Erythroblast (primary cell): ENCODE results near the gene DNAJB13.

Source experiments
- DNase-seq, 2 experiments: peaks; one replicate each; lab custom pipeline; 2025; lab: John Stamatoyannopoulos, UW
- GATA1 ChIP-seq: IDR thresholded peaks from 2 replicates; pipeline ENCODE4 v1.6.1; 2011; ENCODE audit warnings: low read depth, mild to moderate bottlenecking, control low read depth, low read length, moderate library complexity
- POLR2A ChIP-seq: IDR thresholded peaks from 2 replicates; pipeline ENCODE4 v1.6.1; 2011; ENCODE audit warnings: mild to moderate bottlenecking, low read length

DNAJB13 gene

GRCh38 chr11:73940801-73941570, 9.8 kb upstream of the DNAJB13 start:
- TF ChIP-seq GATA1 (no peak), POLR2A (no peak)
- no peak for DNase-seq

- TF ChIP-seq GATA1 (no peak), POLR2A (no peak)
- DNase-seq: no peak
These were observed 8.8 kb upstream of the DNAJB13 start for GRCh38 chr11:73942010-73942409.

GRCh38 chr11:73944085-73944484, 6.7 kb upstream of the DNAJB13 start:
- TF ChIP-seq GATA1 (no peak), POLR2A (no peak)
- no peak for DNase-seq

GRCh38 chr11:73944901-73945300, 5.9 kb upstream of the DNAJB13 start:
- no peak for DNase-seq
- no peak for TF ChIP-seq POLR2A
- no peak for TF ChIP-seq GATA1

- TF ChIP-seq GATA1 (no peak), POLR2A (no peak)
- no peak for DNase-seq
These were observed 5.4 kb upstream of the DNAJB13 start for GRCh38 chr11:73945396-73945795.

GRCh38 chr11:73946798-73947458, 3.9 kb upstream of the DNAJB13 start:
- TF ChIP-seq POLR2A: no peak
- TF ChIP-seq GATA1: no peak
- no peak for DNase-seq

- no peak for DNase-seq
- no peak for TF ChIP-seq POLR2A
- TF ChIP-seq GATA1: no peak
These were observed 1.6 kb upstream of the DNAJB13 start for GRCh38 chr11:73949246-73949645.

- DNase-seq: no peak
- TF ChIP-seq POLR2A (no peak), GATA1 (no peak)
These were observed 914 bp upstream of the DNAJB13 start for GRCh38 chr11:73949912-73950311.

- DNase-seq: no peak
- TF ChIP-seq GATA1 (no peak), POLR2A (no peak)
These were observed 971 bp downstream of the DNAJB13 start for GRCh38 chr11:73951797-73952196.

- DNase-seq: no peak
- no peak for TF ChIP-seq POLR2A
- TF ChIP-seq GATA1: no peak
These were observed 6.2 kb downstream of the DNAJB13 start for GRCh38 chr11:73956876-73957653.

- no peak for TF ChIP-seq GATA1
- TF ChIP-seq POLR2A: no peak
- no peak for DNase-seq
These were observed 7.0 kb downstream of the DNAJB13 start for GRCh38 chr11:73957654-73958361.

GRCh38 chr11:73958521-73959141, 7.8 kb downstream of the DNAJB13 start:
- no peak for DNase-seq
- no peak for TF ChIP-seq GATA1
- TF ChIP-seq POLR2A: no peak

- TF ChIP-seq GATA1: no peak
- TF ChIP-seq POLR2A: no peak
These were observed 10.5 kb downstream of the DNAJB13 start for GRCh38 chr11:73961321-73961720.

More at GRCh38 chr11:73961321-73961720, 10.5 kb downstream of the DNAJB13 start:
- DNase-seq: no peak
